SJSA1 (cell line): ENCODE measurements around the gene RPL18. TPM values are rescaled to one million over a fixed set of nuclear protein-coding genes. Genes with fewer than 3 reads are reported as not detected.

ENCODE experiments used
- DNase-seq, 2 experiments: peaks; one replicate each; pipeline ENCODE4 v3.0.0-alpha.2; 2015 to 2020; ENCODE audit warnings: low spot score in 2 of 2, low read depth in 1 of 2
- H3K27ac ChIP-seq: fragments of 250-450 bp; sonication (Bioruptor Pico); 2 replicates; pipeline ENCODE4 v1.5.1; 2020; ENCODE audit warnings: mild to moderate bottlenecking, moderate library complexity
- H3K27me3 ChIP-seq: fragments of 250-450 bp; sonication (Bioruptor Pico); replicated peaks from 2 replicates; pipeline ENCODE4 v1.5.1; 2020; ENCODE audit warnings: mild to moderate bottlenecking, moderate library complexity
- H3K36me3 ChIP-seq: fragments of 250-450 bp; sonication (Bioruptor Pico); 2 replicates; pipeline ENCODE4 v1.5.1; 2020; ENCODE audit warnings: mild to moderate bottlenecking
- H3K4me1 ChIP-seq: fragments of 250-450 bp; sonication (Bioruptor Pico); replicated peaks from 2 replicates; pipeline ENCODE4 v1.6.1; 2021; ENCODE audit warnings: mild to moderate bottlenecking
- H3K4me3 ChIP-seq: fragments of 250-450 bp; sonication (Bioruptor Pico); 2 replicates; pipeline ENCODE4 v1.5.1; 2020; ENCODE audit warnings: mild to moderate bottlenecking
- H3K9me3 ChIP-seq: fragments of 250-450 bp; sonication (Bioruptor Pico); replicated peaks from 2 replicates; pipeline ENCODE4 v1.5.1; 2020; ENCODE audit warnings: mild to moderate bottlenecking
- total RNA-seq: library from RNA; depleted of rRNA; stranded (reverse); fragments of >200 nt; shearing (Covaris generic); gene quantifications from 2 replicates; pipeline ENCODE4 v1.2.3, GENCODE V29; 2014

RPL18 gene
- total RNA-seq, 1 experiment from 2014 or later, result 1,668 TPM

DNA sequence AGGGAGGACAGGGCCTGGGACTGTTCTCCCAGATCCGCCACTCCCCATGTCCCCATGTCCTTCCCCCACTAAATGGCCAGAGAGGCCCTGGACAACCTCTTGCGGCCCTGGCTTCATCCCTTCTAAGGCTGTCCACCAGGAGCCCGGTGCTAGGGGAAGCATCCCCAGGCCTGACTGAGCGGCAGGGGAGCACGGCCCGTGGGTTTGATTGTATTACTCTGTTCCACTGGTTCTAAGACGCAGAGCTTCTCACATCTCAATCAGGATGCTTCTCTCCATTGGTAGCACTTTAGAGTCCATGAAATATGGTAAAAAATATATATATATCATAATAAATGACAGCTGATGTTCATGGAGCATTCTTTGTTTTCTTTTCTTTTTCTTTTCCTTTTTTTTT is 11.6 kb downstream of the RPL18 start:
- Histone ChIP-seq H3K27ac (no peak overlapping the region), H3K36me3 (no peaks in the 10 kb centered on the region), H3K4me1 (peaks cover 4% of the 10 kb centered on the region), H3K4me3 (no peak overlapping the region), H3K27me3 (no peaks in the 10 kb centered on the region), H3K9me3 (no peaks in the 10 kb centered on the region)
- no peak for DNase-seq

DNA sequence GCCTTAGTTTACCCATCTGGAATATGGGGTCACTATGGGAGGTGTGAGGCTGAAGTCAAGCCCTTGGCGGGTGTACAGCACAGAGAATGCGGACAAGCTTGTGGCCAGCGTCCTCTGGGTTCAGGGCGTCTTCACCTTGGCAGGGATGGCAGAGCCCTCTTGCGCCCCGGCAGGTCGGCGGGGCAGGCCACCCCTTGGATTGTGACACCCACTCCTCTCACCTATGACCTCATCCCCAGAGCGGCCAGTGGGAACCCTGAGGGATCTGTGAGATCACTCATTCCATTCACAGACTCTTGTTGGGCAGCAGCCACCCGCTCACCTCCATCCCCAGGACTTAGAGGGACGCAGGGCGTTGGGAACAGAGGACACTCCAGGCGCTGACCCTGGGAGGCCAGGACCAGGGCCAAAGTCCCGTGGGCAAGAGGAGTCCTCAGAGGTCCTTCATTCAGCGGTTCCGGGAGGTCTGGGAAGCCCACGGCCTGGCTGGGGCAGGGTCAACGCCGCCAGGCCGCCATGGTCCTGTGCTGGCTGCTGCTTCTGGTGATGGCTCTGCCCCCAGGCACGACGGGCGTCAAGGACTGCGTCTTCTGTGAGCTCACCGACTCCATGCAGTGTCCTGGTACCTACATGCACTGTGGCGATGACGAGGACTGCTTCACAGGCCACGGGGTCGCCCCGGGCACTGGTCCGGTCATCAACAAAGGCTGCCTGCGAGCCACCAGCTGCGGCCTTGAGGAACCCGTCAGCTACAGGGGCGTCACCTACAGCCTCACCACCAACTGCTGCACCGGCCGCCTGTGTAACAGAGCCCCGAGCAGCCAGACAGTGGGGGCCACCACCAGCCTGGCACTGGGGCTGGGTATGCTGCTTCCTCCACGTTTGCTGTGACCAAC is 12.3 kb downstream of the RPL18 start, which contains the start of gene SPACA4:
Gene SPACA4 (plus strand): TSS at position 280 of the 896 bp plus-strand sequence. CDS start 237 bp downstream, at position 517.
- Histone ChIP-seq H3K4me3 (no peak within 1 kb of the TSS), H3K27me3 (no peaks in the 10 kb centered on the region), H3K27ac (no peak within 1 kb of the TSS), H3K9me3 (no peaks in the 10 kb centered on the region), H3K4me1 (peaks cover 4% of the 10 kb centered on the region), H3K36me3 (no peaks in the 10 kb centered on the region)
- no peak for DNase-seq

DNA sequence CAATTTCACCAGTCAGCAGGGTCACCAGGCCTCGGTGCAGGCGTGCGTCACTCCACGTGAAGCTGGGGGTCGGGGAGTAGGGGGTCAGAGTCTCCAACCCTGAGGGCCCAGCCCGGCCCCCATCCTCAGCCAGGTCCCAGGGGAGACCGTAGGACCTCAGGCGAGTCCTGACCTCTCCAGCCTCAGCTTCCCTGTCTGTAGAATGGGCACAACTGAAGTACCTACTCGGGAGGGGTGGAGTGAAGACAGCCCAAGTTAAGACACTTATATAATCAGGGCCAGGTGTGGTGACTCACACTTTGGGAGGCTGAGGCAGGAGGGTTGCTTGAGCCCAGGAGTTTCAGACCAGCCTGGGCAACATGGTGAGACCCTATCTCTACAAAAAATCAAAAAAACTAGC is 15.1 kb downstream of the RPL18 start:
- H3K36me3 ChIP-seq, result no peaks in the 10 kb centered on the region
- H3K4me1 ChIP-seq, result peaks cover 2% of the 10 kb centered on the region
- no peak overlapping the region for H3K27ac ChIP-seq
- no peak overlapping the region for H3K4me3 ChIP-seq
- peaks cover 8% of the 10 kb centered on the region; the same call in 1 of the 2 replicates for H3K27me3 ChIP-seq
- H3K9me3 ChIP-seq, result no peaks in the 10 kb centered on the region
- DNase-seq, result no peak

DNA sequence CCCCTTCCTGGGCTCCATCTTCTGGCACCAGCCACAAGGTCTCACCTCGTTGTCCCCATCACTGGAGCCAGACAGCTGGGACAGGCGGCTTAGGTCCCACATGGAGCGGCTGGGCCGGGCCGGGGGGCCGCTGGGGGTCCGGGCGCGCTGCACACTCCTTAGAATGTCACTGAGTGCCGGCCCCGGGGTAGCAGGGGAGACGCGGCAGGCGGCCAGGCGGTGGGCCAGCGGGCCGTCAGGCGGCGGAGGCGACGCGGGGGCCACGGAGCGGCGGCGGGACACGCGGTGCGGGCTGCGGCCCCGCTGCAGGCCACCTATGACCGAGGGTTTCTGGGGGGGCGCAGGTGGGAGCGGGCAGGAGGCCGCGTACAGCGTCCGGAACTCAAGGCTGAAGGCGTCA is 15.5 kb downstream of the RPL18 start:
- Histone ChIP-seq H3K27ac (no peak overlapping the region), H3K27me3 (peaks cover 9% of the 10 kb centered on the region; the same call in 1 of the 2 replicates), H3K9me3 (no peaks in the 10 kb centered on the region), H3K4me3 (no peak overlapping the region), H3K4me1 (no peaks in the 10 kb centered on the region), H3K36me3 (no peaks in the 10 kb centered on the region)
- no peak for DNase-seq

DNA sequence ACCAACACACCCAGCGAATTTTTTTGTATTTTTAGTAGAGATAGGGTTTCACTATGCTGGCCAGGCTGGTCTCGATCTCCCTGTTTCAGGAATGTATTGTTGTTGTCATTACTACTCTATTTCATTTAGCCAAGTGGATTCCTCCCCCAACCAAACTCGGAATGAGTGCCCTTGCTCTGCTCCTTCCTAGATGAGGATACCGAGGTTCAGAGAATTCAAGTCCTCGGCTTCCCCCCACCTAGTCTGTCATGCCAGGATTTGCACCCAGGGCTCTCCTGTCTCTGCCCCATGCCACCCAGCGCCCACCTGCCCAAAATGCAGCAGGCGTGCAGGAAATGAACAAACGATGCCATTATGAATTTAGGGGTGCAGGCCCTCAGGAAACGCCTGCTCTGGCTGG is 16.0 kb downstream of the RPL18 start:
- Histone ChIP-seq H3K4me3 (no peak overlapping the region), H3K27me3 (peaks cover 11% of the 10 kb centered on the region; the same call in 1 of the 2 replicates), H3K36me3 (no peaks in the 10 kb centered on the region), H3K4me1 (no peaks in the 10 kb centered on the region), H3K9me3 (no peaks in the 10 kb centered on the region), H3K27ac (no peak overlapping the region)
- no peak for DNase-seq

DNA sequence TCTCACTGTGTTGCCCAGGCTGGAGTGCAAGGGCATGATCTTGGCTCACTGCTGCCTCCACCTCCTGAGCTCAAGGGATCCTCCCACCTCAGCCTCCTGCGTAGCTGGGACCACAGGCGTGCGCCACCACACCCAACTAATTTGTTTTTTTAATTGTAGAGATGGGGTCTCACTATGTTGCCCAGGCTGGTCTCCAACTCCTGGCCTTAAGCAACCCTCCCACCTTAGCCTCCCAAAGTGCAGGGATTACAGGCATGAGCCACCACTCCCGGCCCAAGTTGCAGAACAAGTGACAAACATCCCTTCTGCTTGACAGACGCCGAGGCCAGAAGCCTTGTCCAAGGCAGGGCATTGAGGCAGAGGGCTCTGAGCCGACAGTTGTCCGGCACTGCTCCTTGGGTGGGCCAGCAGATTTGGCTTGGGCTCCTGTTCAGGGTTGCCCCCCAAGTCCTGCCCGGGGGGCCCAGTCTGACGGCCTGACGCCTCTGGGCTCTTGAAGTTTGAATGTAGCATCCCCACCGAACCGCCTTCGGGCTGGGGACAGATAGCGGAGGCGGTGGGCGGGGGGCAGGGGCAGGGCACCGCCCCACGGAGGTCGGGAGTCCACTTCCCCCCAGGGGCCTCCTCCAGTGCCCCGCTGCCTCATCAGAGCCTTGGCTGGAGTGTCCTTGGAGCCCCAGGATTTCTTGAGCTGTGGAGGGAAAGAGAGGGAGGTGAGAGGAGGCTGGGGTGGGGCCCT is 18.1 kb downstream of the RPL18 start:
- Histone ChIP-seq H3K4me3 (no peak overlapping the region), H3K9me3 (no peaks in the 10 kb centered on the region), H3K4me1 (no peaks in the 10 kb centered on the region), H3K27ac (no peak overlapping the region), H3K36me3 (no peaks in the 10 kb centered on the region), H3K27me3 (peaks cover 11% of the 10 kb centered on the region; the same call in 1 of the 2 replicates)
- no peak for DNase-seq

DNA sequence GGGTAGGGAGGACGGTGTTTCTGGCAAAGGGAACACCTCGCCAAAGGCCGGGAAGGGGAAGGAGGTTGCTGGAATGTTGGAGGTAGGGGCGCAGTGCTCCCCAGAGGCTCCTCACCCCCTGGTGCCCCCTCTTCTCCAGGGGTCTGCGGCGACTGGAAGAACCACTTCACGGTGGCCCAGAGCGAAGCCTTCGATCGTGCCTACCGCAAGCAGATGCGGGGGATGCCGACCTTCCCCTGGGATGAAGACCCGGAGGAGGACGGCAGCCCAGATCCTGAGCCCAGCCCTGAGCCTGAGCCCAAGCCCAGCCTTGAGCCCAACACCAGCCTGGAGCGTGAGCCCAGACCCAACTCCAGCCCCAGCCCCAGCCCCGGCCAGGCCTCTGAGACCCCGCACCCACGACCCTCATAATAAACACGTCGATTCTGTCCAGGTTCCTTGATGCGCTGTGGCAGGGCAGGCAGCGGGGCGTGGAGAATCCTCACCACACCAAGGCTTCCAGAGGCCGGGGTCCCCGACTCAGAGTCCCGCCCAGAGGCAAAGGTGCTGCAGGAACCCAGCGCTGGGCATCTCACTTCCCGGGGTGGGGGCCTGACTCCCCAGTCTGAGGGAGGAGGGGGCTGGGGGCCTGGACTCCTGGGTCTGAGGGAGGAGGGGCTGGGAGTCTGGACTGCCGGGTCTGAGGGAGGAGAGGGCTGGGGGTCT is 19.8 kb downstream of the RPL18 start:
- no peak for DNase-seq
- no peaks in the 10 kb centered on the region for H3K36me3 ChIP-seq
- no peak overlapping the region for H3K27ac ChIP-seq
- H3K27me3 ChIP-seq, result peaks cover 11% of the 10 kb centered on the region; the same call in 1 of the 2 replicates
- H3K4me1 ChIP-seq, result no peaks in the 10 kb centered on the region
- no peak overlapping the region for H3K4me3 ChIP-seq
- H3K9me3 ChIP-seq, result no peaks in the 10 kb centered on the region

DNA sequence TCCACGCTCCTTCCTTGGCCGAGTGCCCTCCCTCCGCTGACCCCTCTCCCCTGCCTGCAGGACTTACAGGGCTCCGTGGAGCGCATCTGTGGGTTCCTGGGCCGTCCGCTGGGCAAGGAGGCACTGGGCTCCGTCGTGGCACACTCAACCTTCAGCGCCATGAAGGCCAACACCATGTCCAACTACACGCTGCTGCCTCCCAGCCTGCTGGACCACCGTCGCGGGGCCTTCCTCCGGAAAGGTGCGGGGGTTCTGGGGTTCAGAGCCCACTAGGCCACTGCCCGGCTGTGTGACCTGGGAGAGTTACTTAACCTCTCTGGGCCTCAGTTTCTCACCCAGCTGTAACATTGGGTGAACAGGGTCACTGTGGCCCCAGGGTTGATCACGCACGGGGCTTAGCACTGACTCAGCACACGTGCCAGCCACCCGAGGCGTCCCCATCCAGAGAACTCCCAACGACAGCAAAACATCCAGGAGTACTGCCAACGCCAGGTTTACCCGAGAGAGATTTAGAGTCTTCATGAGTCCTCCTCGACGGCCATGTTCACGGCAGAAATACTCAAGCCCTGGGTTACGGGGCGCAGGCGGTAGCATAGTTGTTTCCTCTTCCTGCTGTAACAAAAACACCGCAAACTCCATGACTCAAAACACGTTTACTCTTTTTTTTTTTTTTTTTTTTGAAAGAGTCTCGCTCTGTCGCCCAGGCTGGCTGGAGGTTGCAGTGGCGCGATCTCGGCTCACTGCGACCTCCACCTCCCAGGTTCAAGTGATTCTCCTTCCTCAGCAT is 22.1 kb downstream of the RPL18 start:
- Histone ChIP-seq H3K4me3 (no peak overlapping the region), H3K36me3 (no peaks in the 10 kb centered on the region), H3K4me1 (no peaks in the 10 kb centered on the region), H3K9me3 (no peaks in the 10 kb centered on the region), H3K27me3 (peaks cover 11% of the 10 kb centered on the region; the same call in 1 of the 2 replicates), H3K27ac (no peak overlapping the region)
- DNase-seq, result no peak

DNA sequence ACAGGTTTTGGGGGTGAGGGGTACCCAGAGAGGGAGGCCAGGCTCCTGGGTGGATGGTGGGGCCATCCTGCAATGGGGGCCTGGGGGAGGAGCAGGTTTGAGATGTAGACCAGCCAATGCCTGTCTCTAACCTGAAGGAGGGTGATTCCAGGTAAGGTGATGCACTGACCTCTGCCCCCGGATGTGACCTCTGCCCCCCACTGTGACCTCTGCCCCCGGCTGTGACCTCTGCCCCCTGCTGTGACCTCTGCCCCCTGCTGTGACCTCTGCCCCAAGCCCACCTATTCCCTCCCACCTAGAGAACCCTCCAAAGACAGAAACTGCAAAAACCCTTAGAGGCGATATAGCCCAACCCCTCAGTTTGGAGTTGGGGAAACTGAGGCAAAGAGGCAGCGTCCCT is 22.7 kb downstream of the RPL18 start:
- Histone ChIP-seq H3K36me3 (no peaks in the 10 kb centered on the region), H3K27me3 (peaks cover 11% of the 10 kb centered on the region; the same call in 1 of the 2 replicates), H3K4me1 (no peaks in the 10 kb centered on the region), H3K4me3 (no peak overlapping the region), H3K9me3 (no peaks in the 10 kb centered on the region), H3K27ac (no peak overlapping the region)
- DNase-seq, result no peak

DNA sequence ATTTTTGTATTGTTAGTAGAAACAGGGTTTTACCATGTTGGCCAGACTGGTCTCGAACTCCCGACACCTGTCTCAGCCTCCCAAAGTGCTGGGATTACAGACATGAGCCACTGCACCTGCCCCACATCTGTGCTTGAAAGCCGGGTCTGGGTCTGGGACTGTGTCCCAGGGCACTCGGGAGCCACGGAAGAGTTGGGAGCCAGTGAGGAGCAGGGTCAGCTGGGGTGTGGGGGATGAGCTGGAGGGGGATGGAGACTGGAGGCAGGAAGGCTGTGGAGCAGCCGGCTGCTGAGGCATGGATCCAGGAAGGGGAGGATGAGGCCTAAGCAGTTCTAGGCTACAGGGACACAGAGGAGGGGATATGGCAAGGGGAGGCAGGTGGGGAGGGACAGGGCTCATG is 23.1 kb downstream of the RPL18 start:
- Histone ChIP-seq H3K9me3 (no peaks in the 10 kb centered on the region), H3K27me3 (peaks cover 11% of the 10 kb centered on the region; the same call in 1 of the 2 replicates), H3K36me3 (no peaks in the 10 kb centered on the region), H3K4me3 (no peak overlapping the region), H3K27ac (no peak overlapping the region), H3K4me1 (no peaks in the 10 kb centered on the region)
- no peak for DNase-seq

DNA sequence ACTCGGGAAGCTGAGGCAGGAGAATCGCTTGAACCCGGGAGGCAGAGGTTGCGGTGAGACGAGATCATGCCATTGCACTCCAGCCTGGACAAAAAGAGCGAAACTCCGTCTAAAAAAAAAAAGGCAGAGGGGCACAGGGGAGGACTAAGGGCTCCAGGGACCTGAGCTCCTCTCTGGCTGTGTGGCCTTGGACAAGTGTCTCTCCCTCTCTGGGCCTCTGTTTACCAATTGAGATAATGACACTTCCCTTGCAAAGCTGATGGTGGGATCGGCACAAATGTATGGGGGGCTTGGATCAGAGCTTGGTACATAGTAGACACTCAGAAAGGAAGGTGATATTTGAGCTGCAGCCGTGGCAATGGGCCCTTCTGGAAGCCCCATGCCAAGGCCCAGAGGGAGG is 23.8 kb downstream of the RPL18 start:
- Histone ChIP-seq H3K4me3 (no peak overlapping the region), H3K27me3 (peaks cover 9% of the 10 kb centered on the region; the same call in 1 of the 2 replicates), H3K27ac (no peak overlapping the region), H3K4me1 (no peaks in the 10 kb centered on the region), H3K36me3 (no peaks in the 10 kb centered on the region), H3K9me3 (no peaks in the 10 kb centered on the region)
- no peak for DNase-seq

DNA sequence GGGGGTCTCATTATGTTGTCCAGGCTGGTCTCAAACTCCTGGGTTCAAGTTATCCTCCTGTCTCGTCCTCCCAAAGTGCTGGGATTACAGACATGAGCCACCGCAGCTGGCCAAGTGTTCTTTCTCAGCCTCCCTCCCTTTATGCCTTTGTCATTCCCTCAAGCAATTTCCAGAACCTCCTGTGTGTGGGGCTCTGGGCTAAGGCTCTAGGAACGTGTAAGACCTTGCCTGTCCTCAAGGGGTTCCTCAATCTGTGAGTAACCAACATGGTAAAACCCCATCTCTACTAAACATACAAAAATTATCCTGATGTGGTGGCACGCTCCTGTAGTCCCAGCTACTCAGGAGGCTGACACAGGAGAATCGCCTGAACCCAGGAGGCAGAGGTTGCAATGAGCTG is 28.0 kb downstream of the RPL18 start:
- Histone ChIP-seq H3K9me3 (no peaks in the 10 kb centered on the region), H3K36me3 (no peaks in the 10 kb centered on the region), H3K27ac (no peak overlapping the region), H3K4me1 (peaks cover 8% of the 10 kb centered on the region), H3K27me3 (no peaks in the 10 kb centered on the region), H3K4me3 (no peak overlapping the region)
- no peak for DNase-seq
